ENCODE measurements around the gene DNASE2B.

Gene DNASE2B

GRCh38 chr1:84398175-84399155, at the start of gene DNASE2B:
DNASE2B (plus strand) TSS chr1:84398484; CDS start chr1:84398565, 81 bp downstream.
- TF ChIP-seq POLR2A (IDR thresholded peaks at IDR 0.05; ENCODE audit: low read depth, low read length), result no peak
- DNase-seq (ENCODE audit: insufficient read length, low spot score) (no peak), FAIRE-seq (no peak)

DNA sequence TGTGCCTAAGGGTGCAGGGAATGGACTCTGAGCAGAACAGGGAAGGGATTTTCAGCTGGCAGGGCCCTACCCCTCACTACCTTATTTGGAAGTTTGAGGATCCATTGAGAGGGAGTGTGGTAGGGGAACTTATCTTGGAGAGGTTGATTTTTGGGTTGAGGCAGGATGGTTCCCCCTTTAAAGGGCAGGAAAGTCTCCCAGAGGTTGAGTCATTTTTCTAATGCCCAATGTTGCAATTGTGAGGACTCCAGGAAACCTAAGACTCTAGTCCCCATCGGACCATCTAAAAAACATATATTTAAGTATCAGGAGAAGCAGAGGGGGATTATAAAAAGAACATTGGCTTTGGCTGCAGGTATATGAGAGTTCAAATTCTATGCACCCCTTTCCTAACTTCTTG, 49.5 kb upstream of the DNASE2B start:
- no peak for TF ChIP-seq POLR2A (IDR thresholded peaks at IDR 0.05; ENCODE audit: low read depth, low read length)
- DNase-seq (ENCODE audit: insufficient read length, low spot score) (no peak), FAIRE-seq (no peak)

DNA sequence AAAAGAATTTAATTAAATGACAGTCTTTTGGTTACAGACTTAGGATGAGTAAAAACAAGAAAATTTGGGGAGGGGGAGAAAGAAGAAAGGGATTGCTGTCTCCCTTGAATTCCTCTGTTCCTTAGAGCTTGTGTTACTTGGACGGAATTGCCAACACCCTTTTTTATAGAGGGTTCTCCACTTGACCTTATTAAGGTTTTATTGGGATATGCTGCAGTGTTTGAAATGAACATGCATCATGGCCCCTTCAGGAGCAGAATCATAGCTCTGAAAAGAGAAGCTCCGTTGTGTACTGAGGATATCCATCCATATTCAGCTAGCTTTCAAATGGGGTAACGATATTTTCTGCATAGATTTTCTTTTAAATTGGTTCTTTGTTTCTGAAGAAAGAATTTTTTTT, 48.2 kb upstream of the DNASE2B start:
- FAIRE-seq (no peak), DNase-seq (ENCODE audit: insufficient read length, low spot score) (no peak)
- TF ChIP-seq POLR2A (IDR thresholded peaks at IDR 0.05; ENCODE audit: low read depth, low read length), result no peak

DNA sequence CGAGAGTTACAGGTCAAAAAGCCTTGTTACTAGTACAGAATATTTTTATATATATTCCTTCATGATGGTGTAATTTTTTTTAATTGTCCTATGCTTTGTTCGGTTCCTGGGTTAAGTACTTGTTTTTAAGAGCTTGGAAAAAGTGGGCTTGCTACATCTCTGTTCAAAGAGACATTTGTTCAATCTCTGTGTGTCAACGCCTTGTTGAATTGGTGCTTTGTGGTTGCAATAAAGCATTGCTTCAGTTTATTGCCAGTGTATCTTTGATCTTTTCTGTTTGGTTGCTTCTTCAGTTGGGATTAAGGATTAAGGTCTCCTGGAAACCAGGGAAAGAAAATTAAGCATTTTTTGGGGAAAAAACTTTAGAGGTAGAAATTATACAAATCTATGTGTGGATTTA, 47.7 kb upstream of the DNASE2B start:
- no peak for DNase-seq (ENCODE audit: insufficient read length, low spot score)
- FAIRE-seq, result no peak

GRCh38 chr1:84352298-84353106, 45.8 kb upstream of the DNASE2B start:
- FAIRE-seq, result no peak
- no peak for TF ChIP-seq POLR2A (IDR thresholded peaks at IDR 0.05; ENCODE audit: low read depth, low read length)
- DNase-seq (ENCODE audit: insufficient read length, low spot score), result no peak

More for the DNA sequence above, 47.7 kb upstream of the DNASE2B start:
- no peak for TF ChIP-seq POLR2A (IDR thresholded peaks at IDR 0.05; ENCODE audit: low read depth, low read length)

DNA sequence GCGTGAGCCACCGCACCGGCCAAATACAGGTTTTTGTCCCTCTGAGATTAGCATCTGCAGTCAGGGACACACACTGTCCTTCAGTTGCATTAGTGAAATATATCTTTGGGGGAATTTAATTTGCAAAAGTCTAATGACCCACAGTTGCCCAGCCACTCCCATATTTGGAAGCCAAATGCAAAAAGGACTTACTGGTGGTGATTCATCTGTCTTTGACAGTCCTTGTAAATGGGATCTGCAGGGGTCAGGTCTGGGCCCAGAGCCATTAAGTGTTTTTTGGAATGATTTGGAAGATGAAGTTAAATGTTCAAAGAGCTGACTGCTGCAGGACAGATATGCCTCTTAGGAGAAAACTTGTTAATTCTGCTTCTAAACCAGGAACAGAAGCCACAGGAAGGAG, 44.6 kb upstream of the DNASE2B start:
- FAIRE-seq, result peak; percentile 45
- no peak for DNase-seq (ENCODE audit: insufficient read length, low spot score)
- no peak for TF ChIP-seq POLR2A (IDR thresholded peaks at IDR 0.05; ENCODE audit: low read depth, low read length)

DNA sequence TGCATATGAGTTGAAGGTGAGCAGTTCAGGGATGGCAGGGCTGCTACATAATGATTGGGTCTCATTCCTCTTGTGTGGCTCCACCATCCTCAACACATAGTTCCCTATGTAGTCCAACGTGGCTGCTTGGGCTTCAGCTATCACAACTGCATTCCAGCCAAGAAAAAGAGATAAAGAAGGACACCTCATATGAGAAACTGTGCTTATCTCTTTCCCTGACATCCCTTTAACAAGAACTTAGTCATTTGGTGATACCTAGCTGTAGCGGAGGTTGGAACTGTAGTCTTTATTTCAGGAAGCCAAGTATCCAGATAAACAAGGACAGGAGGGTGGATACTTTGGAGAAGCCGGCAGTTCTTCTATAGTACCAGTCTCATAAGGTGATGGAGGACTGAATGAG, 42.7 kb upstream of the DNASE2B start:
- no peak for TF ChIP-seq POLR2A (IDR thresholded peaks at IDR 0.05; ENCODE audit: low read depth, low read length)
- FAIRE-seq (no peak), DNase-seq (ENCODE audit: insufficient read length, low spot score) (no peak)

- no peak for FAIRE-seq
- DNase-seq (ENCODE audit: insufficient read length, low spot score), result no peak
- TF ChIP-seq POLR2A (IDR thresholded peaks at IDR 0.05; ENCODE audit: low read depth, low read length), result no peak
These were observed 41.4 kb upstream of the DNASE2B start for GRCh38 chr1:84356881-84357280.

DNA sequence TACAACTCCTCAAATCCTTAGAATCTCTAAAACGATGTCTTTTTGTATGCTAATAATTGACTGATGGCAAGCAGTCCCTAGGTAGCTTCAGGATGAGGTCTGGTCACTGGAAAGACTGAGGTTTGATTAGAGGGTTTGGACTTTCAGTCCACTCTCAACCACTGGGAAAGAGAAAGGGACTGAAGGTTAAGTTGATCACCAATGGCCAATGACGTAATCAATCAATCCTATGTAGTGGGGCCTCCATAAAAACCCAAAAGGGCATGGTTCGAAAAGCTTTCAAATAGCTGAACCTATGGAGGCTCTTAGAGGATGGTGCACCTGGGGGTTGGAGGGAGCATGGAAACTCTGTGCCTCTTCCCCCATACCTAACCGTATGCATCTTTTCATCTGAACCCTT, 39.6 kb upstream of the DNASE2B start:
- TF ChIP-seq POLR2A (IDR thresholded peaks at IDR 0.05; ENCODE audit: low read depth, low read length), result no peak
- FAIRE-seq (no peak), DNase-seq (ENCODE audit: insufficient read length, low spot score) (no peak)

- TF ChIP-seq POLR2A (IDR thresholded peaks at IDR 0.05; ENCODE audit: low read depth, low read length), result no peak
- no peak for FAIRE-seq
- DNase-seq (ENCODE audit: insufficient read length, low spot score), result no peak
These were observed 38.0 kb upstream of the DNASE2B start for GRCh38 chr1:84360316-84360715.

DNA sequence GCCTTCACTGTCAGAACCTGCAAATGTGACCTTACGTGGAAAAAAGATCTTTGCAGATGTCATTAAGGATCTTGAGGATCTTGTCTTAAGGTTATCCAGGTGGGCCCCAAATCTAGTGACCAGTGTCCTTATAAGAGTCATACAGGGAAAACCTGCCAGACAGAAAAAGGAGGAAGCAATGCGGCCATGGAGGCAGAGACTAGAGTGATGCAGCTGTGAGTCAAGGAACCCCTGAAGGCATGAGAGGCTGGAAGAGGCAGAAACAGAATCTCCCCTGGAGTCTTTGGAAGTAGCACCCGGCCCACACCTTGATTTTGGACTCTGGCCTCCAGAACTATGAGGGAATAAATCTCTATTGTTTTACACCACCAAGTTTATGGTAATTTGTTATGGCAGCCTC, 36.5 kb upstream of the DNASE2B start:
- no peak for TF ChIP-seq POLR2A (IDR thresholded peaks at IDR 0.05; ENCODE audit: low read depth, low read length)
- FAIRE-seq, result no peak
- DNase-seq (ENCODE audit: insufficient read length, low spot score), result no peak

GRCh38 chr1:84363019-84363418, 35.3 kb upstream of the DNASE2B start:
- no peak for TF ChIP-seq POLR2A (IDR thresholded peaks at IDR 0.05; ENCODE audit: low read depth, low read length)
- no peak for DNase-seq (ENCODE audit: insufficient read length, low spot score)
- no peak for FAIRE-seq

- no peak for TF ChIP-seq POLR2A (IDR thresholded peaks at IDR 0.05; ENCODE audit: low read depth, low read length)
- FAIRE-seq (no peak), DNase-seq (ENCODE audit: insufficient read length, low spot score) (no peak)
These were observed 34.7 kb upstream of the DNASE2B start for GRCh38 chr1:84363622-84364021.
